Stimulated activated naive B cell treated with anti-CD40 and anti-IgM and Interleukin-4, amounts not matched to agents 10 μg/mL and 1 μg/mL and 100 μg/mL, for 72 hours (primary cell): Measurements from ENCODE around the gene GGN.
A peak's percentile ranks its signal among the peaks of the same experiment; 100 is the strongest.
"Not testable (repeated sequence)": the region's sequence is repeated elsewhere in the genome, so short reads cannot be mapped to it uniquely, and the experiment has no call there.

Experiments used
- ATAC-seq, 2 donors: fragments of 150-1000 bp; cut with Tn5 transposase; replicated peaks; 2 replicates each; pipeline ENCODE4 v1.10.0; 2021; ENCODE audit warnings: moderate library complexity in 1 of 2
- DNase-seq: peaks from one replicate; pipeline ENCODE4 v3.0.0; 2021
- H3K27ac Mint-ChIP-seq: one replicate; pipeline ENCODE4 v1.8.0; 2022; ENCODE audit warnings: mild to moderate bottlenecking, mixed read lengths
- H3K27me3 Mint-ChIP-seq, 2 donors: one replicate each; pipeline ENCODE4 v1.8.0; 2022; ENCODE audit warnings: mixed read lengths in 2 of 2
- H3K36me3 Mint-ChIP-seq, 2 donors: one replicate each; pipeline ENCODE4 v1.8.0; 2022; ENCODE audit warnings: mixed read lengths in 2 of 2, mild to moderate bottlenecking in 1 of 2
- H3K4me1 Mint-ChIP-seq, 2 donors: one replicate each; pipeline ENCODE4 v1.8.0; 2022; ENCODE audit warnings: mixed read lengths in 2 of 2, mild to moderate bottlenecking in 1 of 2
- H3K4me3 Mint-ChIP-seq, 2 donors: one replicate each; pipeline ENCODE4 v1.8.0; 2022; ENCODE audit warnings: mild to moderate bottlenecking in 2 of 2, mixed read lengths in 2 of 2, moderate library complexity in 1 of 2
- H3K9me3 Mint-ChIP-seq, 2 donors: one replicate each; pipeline ENCODE4 v1.8.0; 2022; ENCODE audit warnings: mixed read lengths in 2 of 2, mild to moderate bottlenecking in 1 of 2

GGN gene

GRCh38 chr19:38387550-38388348 is at the start of gene GGN:
Gene GGN (minus strand): TSS chr19:38388034. CDS start chr19:38387261, 773 bp downstream.
- peak; percentile 69 for DNase-seq
- ATAC-seq = peak; percentile 81 to 82
- H3K4me1 Mint-ChIP-seq = peaks cover 20 to 44% of the 10 kb centered on the region in 2 donors
- H3K4me3 Mint-ChIP-seq = peak within 1 kb of the TSS; percentile 86 to 87
- H3K36me3 Mint-ChIP-seq = peaks cover 30 to 35% of the 10 kb centered on the region in 2 donors
- peaks cover 31 to 38% of the 10 kb centered on the region in 2 donors for H3K27me3 Mint-ChIP-seq
- H3K9me3 Mint-ChIP-seq = no peaks in the 10 kb centered on the region
- H3K27ac Mint-ChIP-seq = peak within 1 kb of the TSS; percentile 77

GRCh38 chr19:38437295-38437694 is 49.5 kb upstream of the GGN start:
- peaks cover 26 to 42% of the 10 kb centered on the region in 2 donors for H3K27me3 Mint-ChIP-seq
- no peak for DNase-seq
- H3K9me3 Mint-ChIP-seq = no peaks in the 10 kb centered on the region
- no peak for ATAC-seq
- no peaks in the 10 kb centered on the region for H3K36me3 Mint-ChIP-seq
- H3K4me1 Mint-ChIP-seq = peaks cover 14% of the 10 kb centered on the region in 2 donors
- H3K4me3 Mint-ChIP-seq = no peak overlapping the region
- no peak overlapping the region for H3K27ac Mint-ChIP-seq

- no peaks in the 10 kb centered on the region for H3K9me3 Mint-ChIP-seq
- no peak for ATAC-seq
- H3K27ac Mint-ChIP-seq = no peak overlapping the region
- H3K4me3 Mint-ChIP-seq = no peak overlapping the region
- H3K27me3 Mint-ChIP-seq = peaks cover 21 to 32% of the 10 kb centered on the region in 2 donors
- no peak for DNase-seq
- H3K4me1 Mint-ChIP-seq = peaks cover 9 to 15% of the 10 kb centered on the region in 2 donors
- no peaks in the 10 kb centered on the region for H3K36me3 Mint-ChIP-seq
These were observed 46.8 kb upstream of the GGN start for GRCh38 chr19:38434549-38435051.

GRCh38 chr19:38433268-38433733 is 45.5 kb upstream of the GGN start, which contains the start of gene RYR1:
Gene RYR1 (plus strand): TSS chr19:38433691. CDS start chr19:38433830, 139 bp downstream.
- DNase-seq (peak; percentile 27), ATAC-seq (peak; percentile 80 to 87)
- H3K27ac Mint-ChIP-seq = no peak within 1 kb of the TSS
- H3K4me3 Mint-ChIP-seq = peak within 1 kb of the TSS in 1 of 2 donors; percentile 45
- H3K27me3 Mint-ChIP-seq = peaks cover 21 to 35% of the 10 kb centered on the region in 2 donors
- H3K9me3 Mint-ChIP-seq = no peaks in the 10 kb centered on the region
- peaks cover 14 to 27% of the 10 kb centered on the region in 2 donors for H3K4me1 Mint-ChIP-seq
- no peaks in the 10 kb centered on the region for H3K36me3 Mint-ChIP-seq

GRCh38 chr19:38430931-38431330 is 43.1 kb upstream of the GGN start:
- peaks cover 23 to 43% of the 10 kb centered on the region in 2 donors for H3K4me1 Mint-ChIP-seq
- no peak for ATAC-seq
- no peak for DNase-seq
- peaks cover 16 to 30% of the 10 kb centered on the region in 2 donors for H3K27me3 Mint-ChIP-seq
- H3K27ac Mint-ChIP-seq = no peak overlapping the region
- H3K9me3 Mint-ChIP-seq = no peaks in the 10 kb centered on the region
- no peak overlapping the region for H3K4me3 Mint-ChIP-seq
- no peaks in the 10 kb centered on the region for H3K36me3 Mint-ChIP-seq

GRCh38 chr19:38429811-38430156 is 42.0 kb upstream of the GGN start:
- no peak overlapping the region for H3K27ac Mint-ChIP-seq
- no peaks in the 10 kb centered on the region for H3K36me3 Mint-ChIP-seq
- no peak overlapping the region for H3K4me3 Mint-ChIP-seq
- H3K27me3 Mint-ChIP-seq = peaks cover 12 to 22% of the 10 kb centered on the region in 2 donors
- ATAC-seq (no peak), DNase-seq (no peak)
- H3K9me3 Mint-ChIP-seq = no peaks in the 10 kb centered on the region
- H3K4me1 Mint-ChIP-seq = peaks cover 29 to 52% of the 10 kb centered on the region in 2 donors

GRCh38 chr19:38429055-38429810 is 41.4 kb upstream of the GGN start:
- H3K4me3 Mint-ChIP-seq = peak overlapping the region in 1 of 2 donors; percentile 28
- DNase-seq (no peak), ATAC-seq (peak in 1 of 2 donors; percentile 20)
- no peaks in the 10 kb centered on the region for H3K9me3 Mint-ChIP-seq
- peaks cover 9 to 16% of the 10 kb centered on the region in 2 donors for H3K27me3 Mint-ChIP-seq
- H3K4me1 Mint-ChIP-seq = peaks cover 27 to 49% of the 10 kb centered on the region in 2 donors
- no peaks in the 10 kb centered on the region for H3K36me3 Mint-ChIP-seq
- H3K27ac Mint-ChIP-seq = peak overlapping the region; percentile 85

GRCh38 chr19:38427035-38427677 is 39.3 kb upstream of the GGN start:
- DNase-seq (peak; percentile 18), ATAC-seq (peak; percentile 80 to 81)
- peaks cover 24 to 43% of the 10 kb centered on the region in 2 donors for H3K4me1 Mint-ChIP-seq
- not testable (repeated sequence) for H3K36me3 Mint-ChIP-seq, H3K9me3 Mint-ChIP-seq, H3K27me3 Mint-ChIP-seq, H3K4me3 Mint-ChIP-seq
- peak overlapping the region; percentile 56 for H3K27ac Mint-ChIP-seq

GRCh38 chr19:38425810-38426466 is 38.1 kb upstream of the GGN start, which contains the start of gene RASGRP4:
Gene RASGRP4 (minus strand): TSS chr19:38426219. CDS start chr19:38426091, 128 bp downstream.
- ATAC-seq = peak; percentile 71 to 74
- DNase-seq = peak; percentile 54
- Mint-ChIP-seq H3K4me1 (peaks cover 24 to 43% of the 10 kb centered on the region in 2 donors), H3K27me3 (peaks cover 0 to 5% of the 10 kb centered on the region in 2 donors), H3K4me3 (peak within 1 kb of the TSS; percentile 51 to 77), H3K27ac (peak within 1 kb of the TSS; percentile 82), H3K36me3 (no peaks in the 10 kb centered on the region), H3K9me3 (no peaks in the 10 kb centered on the region)

- peak in 1 of 2 donors; percentile 5 for ATAC-seq
- peak overlapping the region in 1 of 2 donors; percentile 48 for H3K4me3 Mint-ChIP-seq
- H3K27me3 Mint-ChIP-seq = peaks cover under 1 to 6% of the 10 kb centered on the region in 2 donors
- H3K4me1 Mint-ChIP-seq = peaks cover 24 to 43% of the 10 kb centered on the region in 2 donors
- peak; percentile 9 for DNase-seq
- H3K27ac Mint-ChIP-seq = peak overlapping the region; percentile 82
- H3K36me3 Mint-ChIP-seq = no peaks in the 10 kb centered on the region
- H3K9me3 Mint-ChIP-seq = no peaks in the 10 kb centered on the region
These were observed 37.5 kb upstream of the GGN start for GRCh38 chr19:38425222-38425809.

- H3K9me3 Mint-ChIP-seq = no peaks in the 10 kb centered on the region
- no peaks in the 10 kb centered on the region for H3K36me3 Mint-ChIP-seq
- peaks cover 5 to 7% of the 10 kb centered on the region in 2 donors for H3K27me3 Mint-ChIP-seq
- no peak overlapping the region for H3K27ac Mint-ChIP-seq
- ATAC-seq (no peak), DNase-seq (no peak)
- H3K4me3 Mint-ChIP-seq = no peak overlapping the region
- peaks cover 22 to 39% of the 10 kb centered on the region in 2 donors for H3K4me1 Mint-ChIP-seq
These were observed 36.4 kb upstream of the GGN start for GRCh38 chr19:38424272-38424671.

- Mint-ChIP-seq H3K4me3 (no peak overlapping the region), H3K27ac (no peak overlapping the region), H3K4me1 (peaks cover 29 to 41% of the 10 kb centered on the region in 2 donors), H3K27me3 (peaks cover 5 to 6% of the 10 kb centered on the region in 2 donors), H3K9me3 (no peaks in the 10 kb centered on the region), H3K36me3 (no peaks in the 10 kb centered on the region)
- ATAC-seq (no peak), DNase-seq (no peak)
These were observed 34.6 kb upstream of the GGN start for GRCh38 chr19:38422438-38422837.

GRCh38 chr19:38421856-38422255 is 34.0 kb upstream of the GGN start:
- no peak for ATAC-seq
- Mint-ChIP-seq H3K27me3 (peaks cover 5 to 6% of the 10 kb centered on the region in 2 donors), H3K9me3 (no peaks in the 10 kb centered on the region), H3K27ac (no peak overlapping the region), H3K4me1 (peaks cover 31 to 41% of the 10 kb centered on the region in 2 donors), H3K4me3 (no peak overlapping the region), H3K36me3 (no peaks in the 10 kb centered on the region)
- DNase-seq = no peak
